T follicular helper cell (primary cell): ENCODE measurements around the gene ATP6V0D1.

Experiments
- DNase-seq: peaks from one replicate; pipeline ENCODE4 v3.0.0-alpha.2; 2020; ENCODE audit warnings: low read depth

The ATP6V0D1 gene

GRCh38 chr16:67463059-67463458 is 17.9 kb downstream of the ATP6V0D1 start:
- DNase-seq, result no peak

GRCh38 chr16:67462279-67462655 is 18.7 kb downstream of the ATP6V0D1 start:
- DNase-seq, result no peak

- DNase-seq, result no peak
Observed at GRCh38 chr16:67461600-67462278, 19.2 kb downstream of the ATP6V0D1 start.

DNA sequence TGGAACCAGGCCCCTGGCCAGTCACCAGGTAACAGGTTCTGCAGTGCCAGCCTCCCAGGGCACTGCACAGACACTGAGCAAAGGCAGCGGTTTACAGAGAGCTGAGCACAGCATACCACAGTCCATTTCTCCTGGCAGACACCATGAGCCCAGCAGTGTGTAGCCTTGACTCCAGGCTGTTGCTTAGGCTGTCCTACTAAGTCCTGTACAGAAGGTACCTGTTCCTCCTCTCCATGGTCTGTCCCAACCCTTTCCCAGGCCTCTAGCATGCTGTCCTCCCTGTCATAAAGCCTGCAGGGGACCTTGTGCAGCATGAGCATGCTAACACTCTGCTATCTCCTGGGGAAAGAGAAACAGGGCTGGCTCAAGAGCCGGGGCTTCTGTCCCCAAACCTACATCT is 20.0 kb downstream of the ATP6V0D1 start:
- DNase-seq, result no peak

DNA sequence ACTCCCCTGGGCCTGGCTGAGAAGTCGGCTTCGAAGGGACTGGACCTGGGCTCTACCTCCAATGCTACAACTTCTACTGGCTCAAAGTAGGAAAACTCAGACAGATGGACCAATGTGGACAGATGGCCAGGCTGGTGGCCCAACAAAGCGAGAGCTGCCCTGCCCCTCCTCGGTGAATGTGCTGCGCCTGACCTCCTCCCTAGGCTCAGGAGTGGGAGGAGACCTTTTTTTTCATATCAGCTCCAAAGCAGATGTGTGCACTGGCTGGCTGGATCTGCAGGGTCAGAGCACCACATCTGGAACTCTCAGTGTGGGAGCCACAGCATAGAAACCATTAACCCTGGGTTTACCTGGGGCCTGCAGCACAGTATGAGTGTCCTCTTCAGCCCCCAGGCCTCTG is 20.8 kb downstream of the ATP6V0D1 start:
- no peak for DNase-seq

GRCh38 chr16:67459861-67460150 is 21.2 kb downstream of the ATP6V0D1 start:
- DNase-seq, result no peak

DNA sequence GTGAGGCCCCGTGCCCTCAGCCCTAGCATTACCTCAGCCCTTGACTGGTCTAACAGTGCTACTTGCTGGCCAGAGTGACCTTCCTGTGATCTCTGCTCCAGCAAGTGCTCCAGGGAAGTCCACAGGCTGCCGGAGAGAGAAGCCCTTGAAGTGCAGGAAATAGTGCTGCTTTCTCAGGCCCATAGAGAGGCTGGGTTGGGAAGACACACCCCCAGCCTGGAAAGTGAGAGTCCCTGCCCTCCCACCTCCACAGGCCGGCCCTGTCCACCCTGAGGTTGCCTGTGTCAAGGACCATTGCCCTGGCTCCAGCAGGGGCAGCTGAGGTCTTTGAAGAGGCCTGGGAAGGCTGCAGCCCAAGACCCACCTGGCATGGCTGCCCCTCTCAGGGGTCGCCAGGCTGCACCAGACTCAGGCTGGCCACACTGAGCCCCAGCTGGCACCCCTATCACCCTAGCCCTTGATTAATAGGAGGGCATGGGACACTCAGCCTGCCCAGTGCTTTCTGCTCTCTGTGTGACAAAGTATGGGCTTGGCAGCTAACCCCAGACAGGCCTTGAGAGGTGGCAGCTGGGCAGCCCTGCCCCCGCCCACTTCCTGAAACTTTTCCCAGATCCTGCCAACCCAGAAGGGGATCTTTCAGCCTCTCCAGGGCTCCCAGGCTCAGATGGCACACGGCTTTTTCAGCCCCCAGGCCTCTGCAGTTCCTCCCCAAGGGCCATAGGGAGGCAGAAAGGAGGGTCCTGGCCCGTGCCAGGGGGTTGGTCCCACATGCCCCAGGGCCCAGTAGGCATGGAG is 21.7 kb downstream of the ATP6V0D1 start:
- no peak for DNase-seq

GRCh38 chr16:67458121-67458641 is 22.8 kb downstream of the ATP6V0D1 start:
- DNase-seq, result no peak

- DNase-seq, result no peak
Observed at GRCh38 chr16:67457611-67458010, 23.3 kb downstream of the ATP6V0D1 start.

DNA sequence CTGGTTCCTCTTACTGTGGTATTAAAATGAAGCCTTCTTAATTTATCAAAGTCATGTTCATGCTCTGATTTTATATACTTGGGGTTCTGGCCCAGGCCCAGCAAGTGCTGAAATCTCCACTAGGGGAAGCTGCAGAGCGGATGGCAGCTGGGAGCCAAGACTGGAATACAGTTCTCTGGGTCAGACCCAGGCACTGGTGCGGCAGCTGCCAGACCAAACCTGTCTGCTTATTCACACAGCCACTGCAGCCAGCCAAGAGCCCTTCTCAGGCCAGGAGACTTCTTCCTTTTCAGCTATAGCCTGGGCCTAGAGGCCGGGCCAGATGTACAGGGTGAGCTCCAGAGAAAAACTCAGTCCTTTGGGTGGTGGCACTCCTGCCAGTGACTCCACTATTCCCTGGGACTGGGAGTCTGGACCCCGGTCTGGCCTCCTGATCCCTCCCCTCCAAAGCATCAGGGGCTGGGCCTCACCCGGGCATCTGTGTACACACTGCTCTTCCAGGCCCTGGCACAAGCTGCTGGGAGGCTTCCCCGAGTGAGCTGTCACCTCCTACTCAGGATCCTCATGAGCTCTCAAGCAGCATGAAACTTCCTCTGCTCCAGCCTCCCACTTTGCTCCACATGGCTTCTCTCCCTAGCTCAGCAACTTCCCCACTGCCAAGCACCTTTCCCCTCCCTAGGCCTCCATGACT is 24.4 kb downstream of the ATP6V0D1 start:
- DNase-seq, result no peak

GRCh38 chr16:67454852-67455251 is 26.1 kb downstream of the ATP6V0D1 start:
- DNase-seq, result no peak

GRCh38 chr16:67454104-67454503 is 26.9 kb downstream of the ATP6V0D1 start:
- no peak for DNase-seq

DNA sequence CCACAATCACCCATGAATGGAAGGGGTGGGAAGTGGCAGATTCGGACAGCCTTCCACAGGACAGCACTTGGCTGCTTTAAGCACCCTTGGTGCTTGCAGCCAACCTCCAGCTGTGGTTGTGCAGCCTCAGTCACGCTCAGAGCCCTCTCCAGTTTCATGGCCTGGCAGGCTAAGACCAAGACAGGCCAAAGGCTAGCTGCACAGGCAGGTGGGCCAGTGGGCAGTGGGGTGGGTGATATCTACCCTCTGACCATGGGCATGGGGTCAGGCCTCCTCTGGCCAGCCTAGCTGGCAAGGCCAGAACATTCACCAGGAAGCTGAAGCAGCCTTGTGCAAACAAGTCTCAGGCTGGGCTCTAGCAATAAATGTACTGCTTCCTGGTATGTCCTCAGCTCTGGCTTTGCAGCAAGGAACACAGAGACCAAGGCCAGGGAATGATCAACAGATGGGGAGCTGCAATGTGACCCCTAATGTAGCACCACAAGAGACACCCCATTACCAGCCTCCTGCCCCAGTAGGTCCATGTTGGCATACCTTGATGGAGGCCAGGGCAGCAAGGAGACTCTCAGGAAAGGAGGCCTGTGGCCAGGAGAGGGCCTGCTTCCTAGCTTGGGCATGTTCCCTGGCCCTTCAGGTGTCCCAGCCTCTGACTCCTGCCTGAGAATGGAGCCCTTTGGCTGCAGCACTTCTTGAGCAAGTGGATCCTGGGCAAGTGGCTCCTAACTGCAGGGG is 29.1 kb downstream of the ATP6V0D1 start:
- no peak for DNase-seq

DNA sequence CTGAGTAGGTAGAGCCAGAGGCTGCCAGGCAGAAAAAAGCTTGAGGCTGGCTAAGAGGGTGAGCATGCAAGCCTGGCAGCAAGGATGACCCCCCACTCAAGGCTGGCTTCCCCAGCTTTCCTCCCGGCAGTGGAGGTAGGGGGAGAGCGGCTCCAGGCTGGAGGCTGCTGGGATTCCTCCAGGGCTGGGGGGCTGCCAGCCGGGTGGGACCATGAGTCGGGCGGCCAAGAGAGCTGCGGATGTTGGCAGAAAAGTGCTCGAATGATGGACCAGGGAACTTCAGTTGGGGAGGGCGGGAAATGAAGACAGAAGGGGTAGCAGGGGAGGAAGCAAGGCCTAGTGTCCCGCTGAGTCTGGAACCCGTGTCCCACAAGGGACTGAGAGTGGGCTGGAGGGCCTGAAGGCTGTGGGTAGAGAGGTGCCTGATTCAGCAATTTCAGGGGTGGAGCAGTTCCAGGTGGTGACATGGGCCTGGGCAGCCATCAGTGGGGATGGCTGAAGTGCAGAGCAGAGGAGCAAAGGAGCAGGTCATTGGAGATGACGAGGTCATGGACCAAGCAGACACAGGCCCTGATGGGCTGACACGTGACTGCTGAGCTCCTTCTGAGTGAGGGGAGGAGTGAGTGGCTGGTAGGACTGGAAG is 29.8 kb downstream of the ATP6V0D1 start:
- DNase-seq, result no peak

- DNase-seq, result no peak
Observed at GRCh38 chr16:67449739-67450138, 31.2 kb downstream of the ATP6V0D1 start.

DNA sequence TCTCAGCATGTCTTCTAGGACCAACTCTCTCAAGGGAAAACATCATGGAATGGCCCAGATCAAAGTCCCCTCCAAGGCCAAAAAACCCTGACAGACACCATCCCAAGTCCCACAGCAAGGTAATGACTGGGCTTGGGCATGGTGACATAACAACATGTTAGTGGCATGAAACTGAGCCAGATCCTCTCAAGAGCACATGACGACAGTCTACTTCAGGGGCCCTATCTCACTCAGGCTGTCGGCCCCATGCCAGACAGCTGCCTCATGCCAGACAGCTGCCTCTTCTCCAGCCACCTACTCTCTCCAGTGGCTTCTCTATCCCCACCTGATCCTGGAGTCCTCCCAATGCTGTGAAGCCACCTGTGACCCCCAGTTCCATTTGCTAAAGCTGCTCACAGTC is 31.6 kb downstream of the ATP6V0D1 start:
- DNase-seq, result no peak

DNA sequence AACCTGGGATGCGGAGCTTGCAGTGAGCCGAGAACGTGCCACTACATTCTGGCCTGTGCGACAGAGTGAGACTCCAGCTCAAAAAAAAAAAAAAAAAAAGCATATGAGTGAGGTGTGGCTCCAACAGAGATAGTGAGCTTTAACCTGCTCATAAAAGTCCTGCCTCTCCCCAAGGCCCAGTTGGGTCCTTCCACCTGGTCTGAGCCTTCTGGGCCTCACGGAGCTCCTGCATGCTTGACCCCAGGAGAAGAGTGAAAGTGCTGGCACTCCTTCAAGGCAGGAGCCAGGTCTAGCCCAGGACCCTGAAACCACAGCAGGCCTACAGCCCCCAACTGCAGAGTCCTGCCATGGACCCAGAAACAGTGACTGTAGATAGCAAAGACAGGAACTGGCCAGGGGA is 32.4 kb downstream of the ATP6V0D1 start:
- DNase-seq, result no peak

- DNase-seq, result peak; percentile 24
Observed at GRCh38 chr16:67447508-67448076, 33.4 kb downstream of the ATP6V0D1 start.

- no peak for DNase-seq
Observed at GRCh38 chr16:67446968-67447507, 33.9 kb downstream of the ATP6V0D1 start.

DNA sequence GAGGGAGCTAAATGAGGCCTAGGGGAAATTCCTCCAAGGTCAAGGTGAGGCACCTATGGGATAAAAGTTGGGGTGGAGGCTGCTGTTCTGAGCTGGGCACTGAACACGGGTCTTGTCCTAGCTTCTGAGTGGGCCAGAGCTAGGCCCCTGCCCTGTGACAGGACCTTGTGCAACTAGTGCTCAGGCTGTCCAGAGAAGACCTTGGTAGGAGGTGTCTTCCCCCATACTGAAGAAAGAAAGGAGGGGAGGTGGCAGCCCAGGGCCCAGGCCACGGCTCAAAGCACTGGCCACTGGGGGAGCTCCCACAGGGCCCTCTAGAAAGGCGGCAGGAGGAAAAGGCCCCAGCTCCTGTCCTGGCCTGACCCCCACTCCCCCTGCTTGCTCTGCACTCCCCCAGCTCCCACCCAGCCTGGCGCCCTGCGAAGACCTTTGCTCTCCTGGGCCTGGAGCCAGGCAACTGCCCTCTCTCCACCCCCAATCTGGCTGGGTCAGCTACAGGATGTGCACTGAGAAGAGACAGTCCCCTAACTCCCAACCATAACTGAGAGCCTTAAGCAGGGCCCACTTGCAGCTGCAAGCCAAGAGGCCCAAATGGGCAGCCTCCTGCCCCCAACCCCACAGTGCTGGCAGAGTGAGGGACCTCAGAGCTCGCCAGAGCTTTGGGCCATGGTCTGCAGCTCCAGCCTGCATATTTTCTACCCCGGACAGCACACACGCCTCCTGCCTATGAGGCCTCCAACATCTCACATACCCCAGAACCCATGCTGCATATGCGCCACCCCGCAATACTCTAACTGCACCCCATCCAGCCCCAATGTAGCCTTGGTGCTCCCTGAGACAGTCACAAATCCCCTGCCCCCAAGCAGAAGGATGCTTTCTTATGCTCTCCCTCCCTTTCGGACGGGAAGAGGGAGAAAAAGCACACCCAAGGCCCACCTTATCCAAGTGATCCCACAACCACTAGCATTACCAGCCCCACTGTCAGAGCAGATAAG is 34.7 kb downstream of the ATP6V0D1 start:
- no peak for DNase-seq
